Spleen (tissue), 11 donors: Measurements from ENCODE around the gene NUDT16L1. TPM values are rescaled to one million over a fixed set of nuclear protein-coding genes. Genes with fewer than 3 reads are reported as not detected.

Source experiments
- DNase-seq: peaks from one replicate; pipeline ENCODE4 v3.0.0-alpha.2; 2020
- H3K27ac ChIP-seq, 8 donors: fragments of 200-600 bp; sonication (generic) in 7 of 8; 1 replicate in 4 of 8; 2 replicates in 4 of 8; pipeline versions ENCODE4 v1.5.0 to v1.8.0; 2016 to 2021; ENCODE audit warnings: inconsistent platforms in 4 of 8, mild to moderate bottlenecking in 4 of 8, moderate library complexity in 1 of 8
- H3K27me3 ChIP-seq, 7 donors: fragments of 200-600 bp; sonication (generic) in 6 of 7; replicated peaks in 1 of 7; 1 replicate in 4 of 7; 2 replicates in 3 of 7; pipeline versions ENCODE4 v1.5.0 to v1.8.0; 2016 to 2021; ENCODE audit warnings: inconsistent platforms in 3 of 7, mild to moderate bottlenecking in 1 of 7
- H3K36me3 ChIP-seq, 6 donors: fragments of 200-600 bp; sonication (generic) in 5 of 6; 1 replicate in 4 of 6; 2 replicates in 2 of 6; pipeline versions ENCODE4 v1.5.0 to v1.8.0; 2016 to 2021; ENCODE audit warnings: inconsistent platforms in 2 of 6
- H3K4me1 ChIP-seq, 6 donors: fragments of 200-600 bp; sonication (generic) in 5 of 6; 1 replicate in 3 of 6; 2 replicates in 3 of 6; pipeline versions ENCODE4 v1.5.0 to v1.8.0; 2016 to 2021; ENCODE audit warnings: inconsistent platforms in 3 of 6
- H3K4me3 ChIP-seq, 8 donors: fragments of 200-600 bp; sonication (generic) in 7 of 8; 1 replicate in 4 of 8; 2 replicates in 4 of 8; pipeline versions ENCODE4 v1.5.0 to v1.8.0; 2016 to 2021; ENCODE audit warnings: inconsistent platforms in 4 of 8, mild to moderate bottlenecking in 4 of 8, moderate library complexity in 2 of 8
- H3K9me3 ChIP-seq, 8 donors: fragments of 200-600 bp; sonication (generic) in 7 of 8; 1 replicate in 4 of 8; 2 replicates in 4 of 8; pipeline versions ENCODE4 v1.5.0 to v1.8.0; 2016 to 2021; ENCODE audit warnings: inconsistent platforms in 4 of 8
- POLR2A ChIP-seq, 3 donors: fragments of 450-650 bp; IDR thresholded peaks; one replicate each; pipeline ENCODE4 v1.5.1; 2017; ENCODE audit warnings: antibody characterized with exemption in 3 of 3, mild to moderate bottlenecking in 1 of 3
- POLR2AphosphoS5 ChIP-seq, 3 donors: sonication (generic); formaldehyde crosslinking; IDR thresholded peaks; one replicate each; pipeline ENCODE4 v1.5.1; 2017; ENCODE audit warnings: antibody characterized with exemption in 3 of 3
- WGBS, 5 donors: extraction: QIAGEN DNeasy Blood & Tissue Kit in 3 of 5; methylation state at CpG; one replicate each; pipeline versions ENCODE4 v1.1.5 to v1.1.7; 2013 to 2018; 5-methylcytosine and 5-hydroxymethylcytosine counted together
- intact Hi-C: fragments of 100-400 bp; cut with DNase I; formaldehyde crosslinking; loops from one replicate; pipeline ENCODE4 v1.15.0; 2023; ENCODE audit warnings: low total_unique reads
- polyA plus RNA-seq, 3 donors: library from polyadenylated mRNA; stranded (reverse); fragments of 200-250 nt; gene quantifications; one replicate each; pipeline ENCODE4 v1.2.1, GENCODE V29; 2013
- total RNA-seq, 7 donors: library from RNA; depleted of rRNA in 3 of 7; stranded (reverse); fragments of >200 nt in 3 of 7; fragmentation: NEBNext Ultra II Directional in 4 of 7; extraction: Animal tissue kit (Norgen Biotek cat#: 25700) in 4 of 7; gene quantifications; one replicate each; pipeline versions ENCODE4 v1.1.0 to v1.2.1, GENCODE V29; 2016 to 2021
- TF ChIP-seq, protein P1 (sequence below), 11 experiments: fragments of 200-600 bp in 7 of 11; fragments of 450-650 bp in 4 of 11; sonication (generic) in 4 of 11; IDR thresholded peaks in 8 of 11; conservative IDR thresholded peaks in 3 of 11; 1 replicate in 7 of 11; 2 replicates in 4 of 11; pipeline versions ENCODE4 v1.4.0 to v1.8.0; 2016 to 2021; ENCODE audit warnings: antibody characterized with exemption in 11 of 11, inconsistent platforms in 4 of 11, mild to moderate bottlenecking in 1 of 11
- donor health status: healthy with polysubstance abuse.
- donor health status: DM: no; HTN: no; CAD: no; lungs with moderate emphysema.
- donor health status: DM: no; HTN: no; CAD: no.
- donor health status: Bipolar disorder and iron deficiency.
- donor health status: healthy.
- donor health status: DM: no; HTN: no; CAD: no.
- donor health status: DM: yes; HTN: yes; CAD: no.

The NUDT16L1 gene
- total and polyA plus RNA-seq, 10 donors = 26.2 to 47.2 (median 29.4) TPM

DNA sequence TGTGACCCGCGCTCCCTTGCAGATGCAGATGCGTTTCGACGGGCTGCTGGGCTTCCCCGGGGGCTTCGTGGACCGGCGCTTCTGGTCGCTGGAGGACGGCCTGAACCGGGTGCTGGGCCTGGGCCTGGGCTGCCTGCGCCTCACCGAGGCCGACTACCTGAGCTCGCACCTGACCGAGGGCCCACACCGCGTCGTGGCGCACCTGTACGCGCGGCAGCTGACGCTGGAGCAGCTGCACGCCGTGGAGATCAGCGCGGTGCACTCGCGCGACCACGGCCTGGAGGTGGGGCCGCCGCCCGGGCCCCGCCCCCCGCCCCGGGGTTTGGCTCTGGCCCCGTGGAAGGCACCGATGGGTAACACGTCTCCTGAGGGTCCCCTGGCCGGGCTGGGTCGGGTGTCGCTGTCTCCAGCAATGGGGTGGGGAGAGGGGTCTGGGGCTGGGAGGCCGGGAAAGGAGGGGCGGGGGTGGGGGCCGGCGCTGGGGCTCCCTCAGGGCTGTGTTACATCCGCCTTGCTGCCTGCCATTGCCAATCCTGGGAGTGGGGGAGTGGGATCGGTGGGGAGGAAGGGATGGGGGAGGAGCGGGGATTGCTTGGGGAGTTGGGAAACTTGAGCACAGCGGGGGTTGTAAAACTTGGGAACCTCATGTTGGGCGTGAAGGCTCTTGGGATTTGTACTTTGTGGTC, 737 bp downstream of the NUDT16L1 start:
- no peaks in the 10 kb centered on the region for H3K27me3 ChIP-seq
- H3K27ac ChIP-seq = peak overlapping the region; percentile 66 to 97 (median 94)
- 2 to 6% (median 2%) methylated on average over 9 to 54 of the region's 54 CpGs for WGBS, 5 donors
- TF ChIP-seq POLR2AphosphoS5 (IDR thresholded peaks at IDR 0.05) (no peak), POLR2A (IDR thresholded peaks at IDR 0.05) (no peak)
- TF ChIP-seq, protein P1, sequence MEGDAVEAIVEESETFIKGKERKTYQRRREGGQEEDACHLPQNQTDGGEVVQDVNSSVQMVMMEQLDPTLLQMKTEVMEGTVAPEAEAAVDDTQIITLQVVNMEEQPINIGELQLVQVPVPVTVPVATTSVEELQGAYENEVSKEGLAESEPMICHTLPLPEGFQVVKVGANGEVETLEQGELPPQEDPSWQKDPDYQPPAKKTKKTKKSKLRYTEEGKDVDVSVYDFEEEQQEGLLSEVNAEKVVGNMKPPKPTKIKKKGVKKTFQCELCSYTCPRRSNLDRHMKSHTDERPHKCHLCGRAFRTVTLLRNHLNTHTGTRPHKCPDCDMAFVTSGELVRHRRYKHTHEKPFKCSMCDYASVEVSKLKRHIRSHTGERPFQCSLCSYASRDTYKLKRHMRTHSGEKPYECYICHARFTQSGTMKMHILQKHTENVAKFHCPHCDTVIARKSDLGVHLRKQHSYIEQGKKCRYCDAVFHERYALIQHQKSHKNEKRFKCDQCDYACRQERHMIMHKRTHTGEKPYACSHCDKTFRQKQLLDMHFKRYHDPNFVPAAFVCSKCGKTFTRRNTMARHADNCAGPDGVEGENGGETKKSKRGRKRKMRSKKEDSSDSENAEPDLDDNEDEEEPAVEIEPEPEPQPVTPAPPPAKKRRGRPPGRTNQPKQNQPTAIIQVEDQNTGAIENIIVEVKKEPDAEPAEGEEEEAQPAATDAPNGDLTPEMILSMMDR (IDR thresholded peaks at IDR 0.05 in 8 of 11, conservative IDR thresholded peaks at IDR 0.05 in 3 of 11) = no peak
- intact Hi-C loops = no loop called here
- H3K4me3 ChIP-seq = peak overlapping the region; percentile 97 to 100 (median 98)
- DNase-seq = peak; percentile 90
- H3K4me1 ChIP-seq = peaks cover 14 to 66% (median 53%) of the 10 kb centered on the region in 6 donors
- peaks cover 0 to 60% (median 46%) of the 10 kb centered on the region in 6 donors for H3K36me3 ChIP-seq
- no peaks in the 10 kb centered on the region for H3K9me3 ChIP-seq

DNA sequence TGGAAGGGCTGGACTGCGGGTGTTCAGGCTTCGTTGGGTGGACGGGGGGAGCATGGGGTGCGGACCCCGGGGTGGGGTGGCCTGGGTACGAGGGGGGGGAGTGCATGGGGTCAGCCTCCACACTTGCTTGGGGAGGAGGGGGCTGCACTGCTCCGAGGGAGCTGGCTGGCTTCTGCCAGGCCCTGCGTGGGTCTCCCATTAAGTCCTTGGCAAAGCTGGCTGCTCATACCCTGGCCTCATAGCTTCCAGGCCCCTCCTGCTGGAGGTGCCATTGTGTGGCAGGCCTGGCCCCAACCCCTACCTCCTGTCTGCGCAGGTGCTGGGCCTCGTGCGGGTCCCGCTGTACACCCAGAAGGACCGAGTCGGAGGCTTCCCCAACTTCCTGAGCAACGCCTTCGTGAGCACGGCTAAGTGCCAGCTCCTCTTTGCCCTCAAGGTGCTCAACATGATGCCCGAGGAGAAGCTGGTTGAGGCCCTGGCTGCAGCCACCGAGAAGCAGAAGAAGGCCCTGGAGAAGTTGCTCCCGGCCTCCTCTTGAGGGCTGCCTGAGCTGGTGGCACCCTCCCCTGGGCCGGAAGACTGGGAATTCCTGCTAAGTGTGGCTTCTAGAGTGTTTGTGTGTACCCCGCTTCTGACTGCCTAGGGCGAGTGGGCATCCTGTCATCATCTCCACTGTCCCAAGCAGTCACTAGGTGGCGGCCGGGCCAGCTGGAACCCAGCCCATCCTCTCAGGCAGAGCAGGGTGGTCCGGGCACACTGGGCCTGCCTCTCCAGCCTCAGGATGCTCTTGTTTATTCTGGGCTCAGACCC, 1.5 kb downstream of the NUDT16L1 start:
- TF ChIP-seq POLR2A (IDR thresholded peaks at IDR 0.05) = no peak
- TF ChIP-seq, protein P1 (IDR thresholded peaks at IDR 0.05 in 8 of 11, conservative IDR thresholded peaks at IDR 0.05 in 3 of 11) = no peak
- peak in 2 of 3 donors; percentile 26 to 46 for TF ChIP-seq POLR2AphosphoS5 (IDR thresholded peaks at IDR 0.05)
- Histone ChIP-seq H3K4me1 (peaks cover 14 to 58% (median 49%) of the 10 kb centered on the region in 6 donors), H3K9me3 (no peaks in the 10 kb centered on the region), H3K4me3 (peak overlapping the region in 6 of 8 donors; percentile 97 to 100 (median 99)), H3K36me3 (peaks cover 0 to 60% (median 47%) of the 10 kb centered on the region in 6 donors), H3K27me3 (no peaks in the 10 kb centered on the region), H3K27ac (peak overlapping the region in 5 of 8 donors; percentile 48 to 97 (median 95))
- 54 to 73% (median 55%) methylated on average over 9 to 26 of the region's 26 CpGs for WGBS, 5 donors
- peak; percentile 79 for DNase-seq
- intact Hi-C loops = no loop called here

DNA sequence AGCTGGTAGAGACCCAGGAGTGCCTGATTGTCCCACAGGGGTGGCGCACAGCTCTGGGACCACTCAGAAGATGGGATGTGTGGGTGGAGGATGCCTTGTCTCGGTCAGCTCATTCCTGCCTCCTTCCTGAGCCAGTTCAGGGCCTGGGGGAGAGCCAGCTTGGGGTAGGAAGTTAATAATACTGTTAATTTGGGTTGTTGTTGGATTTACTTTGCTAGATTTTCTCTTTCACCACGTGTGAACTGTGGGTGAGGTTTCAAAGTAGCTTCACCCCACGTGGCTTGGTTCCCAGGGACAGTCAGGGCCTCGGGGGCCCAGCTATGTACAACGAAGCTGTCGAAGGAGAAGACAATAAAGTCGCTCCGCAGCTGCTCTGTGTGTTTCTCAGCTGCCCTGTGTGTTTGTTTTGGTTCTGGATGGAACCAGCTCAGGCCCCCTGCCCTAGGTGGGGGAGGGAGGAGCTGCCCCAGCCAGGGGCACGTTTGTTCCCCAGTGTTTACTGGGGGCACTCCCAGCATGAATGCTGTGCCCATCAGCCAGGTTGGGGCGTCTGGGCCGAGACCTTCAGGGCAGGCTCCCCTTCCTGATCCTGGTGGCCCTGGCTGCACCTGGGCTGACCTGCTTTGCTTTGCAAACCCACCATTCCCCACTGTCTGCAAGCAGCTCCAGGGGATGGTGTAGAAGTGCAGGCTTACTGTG, 2.3 kb downstream of the NUDT16L1 start:
- Histone ChIP-seq H3K4me3 (no peak overlapping the region), H3K27me3 (no peaks in the 10 kb centered on the region), H3K9me3 (no peaks in the 10 kb centered on the region), H3K27ac (peak overlapping the region in 4 of 8 donors; percentile 48 to 97 (median 94)), H3K4me1 (peaks cover 14 to 51% (median 42%) of the 10 kb centered on the region in 6 donors), H3K36me3 (peaks cover 0 to 60% (median 53%) of the 10 kb centered on the region in 6 donors)
- intact Hi-C loops = no loop called here
- 65 to 79% (median 78%) methylated on average over 11 to 12 of the region's 12 CpGs for whole genome bisulfite sequencing, 5 donors
- TF ChIP-seq POLR2A (IDR thresholded peaks at IDR 0.05) (no peak), POLR2AphosphoS5 (IDR thresholded peaks at IDR 0.05) (no peak)
- TF ChIP-seq, protein P1 (IDR thresholded peaks at IDR 0.05 in 8 of 11, conservative IDR thresholded peaks at IDR 0.05 in 3 of 11) = no peak
- DNase-seq = peak; percentile 74
